GM12891 (cell line): ENCODE measurements around the gene CKB.

Source experiments
- DNase-seq: peaks from one replicate; pipeline ENCODE4 v3.0.0; 2011; ENCODE audit warnings: low spot score; ENCODE audit not compliant: insufficient read length
- FAIRE-seq: peaks from 2 replicates; lab custom pipeline; 2011; peaks lifted over from hg19 to GRCh38; lab: Jason Lieb, UNC
- PAX5 ChIP-seq: IDR thresholded peaks from 2 replicates; pipeline ENCODE4 v1.6.1; 2011; ENCODE audit warnings: low read length, moderate library complexity, mild to moderate bottlenecking; ENCODE audit not compliant: insufficient read depth, severe bottlenecking
- POLR2A ChIP-seq: IDR thresholded peaks from 2 replicates; pipeline ENCODE4 v1.6.1; 2011; ENCODE audit warnings: low read depth, low read length, control low read depth
- POLR2AphosphoS5 ChIP-seq: IDR thresholded peaks from 2 replicates; pipeline ENCODE4 v1.6.1; 2011; ENCODE audit warnings: low read depth, low read length, control low read depth
- POU2F2 ChIP-seq: IDR thresholded peaks from 2 replicates; pipeline ENCODE4 v1.6.1; 2011; ENCODE audit warnings: low read depth, mild to moderate bottlenecking, control low read depth, low read length, moderate library complexity
- SPI1 ChIP-seq: IDR thresholded peaks from 2 replicates; pipeline ENCODE4 v1.6.1; 2011; ENCODE audit warnings: low read depth, low read length, control low read depth
- TAF1 ChIP-seq: IDR thresholded peaks from 2 replicates; pipeline ENCODE4 v1.6.1; 2011; ENCODE audit warnings: low read depth, low read length, control low read depth

Gene CKB

DNA sequence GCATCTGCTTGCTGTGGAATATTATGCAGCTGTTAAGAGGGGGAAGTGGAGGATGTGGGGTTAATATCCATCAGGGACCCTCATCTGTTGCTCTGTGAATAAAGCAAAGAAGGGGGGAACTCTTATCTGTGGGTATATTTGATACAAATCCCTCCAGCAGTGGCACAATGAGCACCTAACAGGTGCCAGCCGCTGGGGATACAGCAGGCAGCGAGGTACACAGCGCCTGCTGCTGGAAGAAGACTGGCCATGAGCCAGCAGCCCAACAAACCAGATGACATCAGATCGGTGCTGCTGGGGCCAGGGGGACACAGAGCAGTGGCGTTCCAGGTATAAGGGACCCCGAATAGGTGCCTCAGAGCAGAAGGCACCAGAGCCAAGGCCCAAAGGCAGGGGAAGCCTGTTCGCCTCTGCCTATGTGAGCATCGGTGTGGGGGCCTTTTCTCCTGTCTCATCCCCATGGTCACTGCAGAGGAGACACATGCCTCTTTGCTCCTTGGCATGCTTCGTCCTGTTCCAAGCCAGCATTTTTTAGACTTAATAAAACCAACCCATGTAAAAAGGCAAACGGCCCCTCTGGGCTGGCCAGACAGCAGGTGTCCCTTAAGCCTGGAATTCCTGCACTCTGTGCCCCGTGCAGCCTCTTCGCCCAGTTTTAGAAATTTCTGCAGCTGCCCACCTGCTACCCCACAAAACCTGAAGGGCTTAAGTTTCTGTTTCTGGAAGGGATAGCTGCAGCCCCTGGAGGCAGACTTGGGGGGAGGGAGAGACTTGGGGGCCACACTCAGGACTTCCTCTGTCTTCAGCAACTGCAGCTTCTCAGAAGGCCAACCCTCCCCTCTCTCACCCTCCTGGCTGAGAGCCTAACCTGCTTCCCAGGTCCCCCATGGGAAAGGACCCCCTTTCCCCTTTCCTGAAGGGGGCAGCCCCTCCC lies 1.6 kb upstream of the CKB start:
- TF ChIP-seq SPI1 (no peak), POLR2AphosphoS5 (no peak), POU2F2 (no peak), TAF1 (no peak), POLR2A (no peak), PAX5 (no peak)
- DNase-seq, result no peak
- FAIRE-seq, result no peak

DNA sequence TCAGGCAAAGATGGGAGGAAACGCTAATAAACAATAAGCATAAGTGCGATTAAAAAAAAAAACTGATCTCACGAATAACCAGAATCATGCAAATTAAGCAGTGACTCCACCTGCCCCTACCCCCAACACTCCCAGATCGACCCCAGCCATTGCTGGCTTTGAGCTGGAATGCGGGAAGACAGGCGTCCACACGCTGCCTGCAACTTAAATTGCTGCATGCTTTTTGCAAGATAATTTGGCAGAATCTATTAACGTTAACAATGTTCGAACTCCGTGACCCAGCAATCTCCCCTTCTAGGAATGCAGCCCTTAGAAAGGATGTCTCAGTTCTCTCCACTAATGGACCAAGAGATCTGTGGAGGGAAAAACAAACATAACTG lies 935 bp upstream of the CKB start:
- no peak for TF ChIP-seq TAF1
- TF ChIP-seq POLR2A, result no peak
- no peak for TF ChIP-seq PAX5
- no peak for TF ChIP-seq POU2F2
- TF ChIP-seq SPI1, result no peak
- no peak for TF ChIP-seq POLR2AphosphoS5
- DNase-seq (no peak), FAIRE-seq (no peak)

DNA sequence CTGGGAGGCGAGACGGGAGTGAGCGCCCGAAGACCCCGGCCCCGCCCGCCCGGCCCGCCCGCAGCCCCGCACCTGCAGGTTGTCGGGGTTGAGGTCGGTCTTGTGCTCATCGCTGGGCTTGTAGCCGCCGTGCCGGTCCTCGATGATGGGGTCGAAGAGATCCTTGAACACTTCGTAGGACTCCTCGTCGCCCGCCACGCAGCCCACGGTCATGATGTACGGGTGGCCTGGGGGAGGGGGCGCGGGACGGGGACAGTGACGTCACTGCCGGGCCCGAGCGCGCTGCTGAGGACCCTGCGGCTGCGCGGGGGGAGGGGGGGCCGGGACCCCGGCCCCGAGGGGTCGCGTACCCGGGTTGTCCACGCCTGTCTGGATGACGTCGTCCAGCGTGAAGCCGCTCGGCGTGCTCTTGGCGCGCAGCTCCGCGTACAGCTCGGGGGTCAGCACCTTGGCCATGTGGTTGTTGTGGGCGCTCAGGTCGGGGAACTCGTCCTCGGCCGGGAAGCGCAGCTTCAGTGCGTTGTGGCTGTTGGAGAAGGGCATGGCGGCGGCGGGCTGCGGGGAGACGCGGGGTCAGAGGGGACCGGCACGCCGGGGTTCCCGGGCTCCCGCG lies 573 bp downstream of the CKB start:
- DNase-seq, result no peak
- FAIRE-seq, result no peak
- TF ChIP-seq PAX5 (no peak), POLR2AphosphoS5 (no peak), POLR2A (no peak), TAF1 (no peak)

DNA sequence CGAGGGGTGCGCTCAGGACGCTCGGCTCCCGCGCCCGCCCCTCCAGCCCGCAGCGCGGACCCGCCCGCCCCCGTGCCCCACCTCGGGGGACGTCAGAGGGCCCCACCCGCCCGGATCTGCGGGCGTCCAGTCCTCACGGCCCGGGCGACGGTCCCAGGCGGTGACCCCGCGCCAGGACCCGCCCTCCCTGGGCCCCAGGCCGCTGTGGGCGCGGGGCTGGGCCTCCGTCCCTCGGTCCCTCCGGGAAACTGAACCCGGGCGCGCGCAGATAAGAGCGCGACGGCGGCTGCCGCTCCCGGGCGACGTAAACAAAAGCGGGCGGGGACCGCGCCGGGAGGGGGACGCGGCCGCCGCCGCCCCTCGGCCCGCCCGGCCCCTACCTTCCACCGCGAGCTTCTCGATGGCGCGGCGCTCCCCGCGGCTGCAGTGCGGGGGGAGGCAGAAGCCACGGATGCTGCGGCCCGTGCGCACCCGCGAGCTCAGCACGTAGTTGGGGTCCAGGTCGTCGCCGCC lies 1.1 kb downstream of the CKB start:
- no peak for TF ChIP-seq TAF1
- no peak for TF ChIP-seq POU2F2
- no peak for TF ChIP-seq POLR2A
- TF ChIP-seq POLR2AphosphoS5, result no peak
- TF ChIP-seq PAX5, result no peak
- no peak for TF ChIP-seq SPI1
- FAIRE-seq, result no peak
- DNase-seq, result no peak

DNA sequence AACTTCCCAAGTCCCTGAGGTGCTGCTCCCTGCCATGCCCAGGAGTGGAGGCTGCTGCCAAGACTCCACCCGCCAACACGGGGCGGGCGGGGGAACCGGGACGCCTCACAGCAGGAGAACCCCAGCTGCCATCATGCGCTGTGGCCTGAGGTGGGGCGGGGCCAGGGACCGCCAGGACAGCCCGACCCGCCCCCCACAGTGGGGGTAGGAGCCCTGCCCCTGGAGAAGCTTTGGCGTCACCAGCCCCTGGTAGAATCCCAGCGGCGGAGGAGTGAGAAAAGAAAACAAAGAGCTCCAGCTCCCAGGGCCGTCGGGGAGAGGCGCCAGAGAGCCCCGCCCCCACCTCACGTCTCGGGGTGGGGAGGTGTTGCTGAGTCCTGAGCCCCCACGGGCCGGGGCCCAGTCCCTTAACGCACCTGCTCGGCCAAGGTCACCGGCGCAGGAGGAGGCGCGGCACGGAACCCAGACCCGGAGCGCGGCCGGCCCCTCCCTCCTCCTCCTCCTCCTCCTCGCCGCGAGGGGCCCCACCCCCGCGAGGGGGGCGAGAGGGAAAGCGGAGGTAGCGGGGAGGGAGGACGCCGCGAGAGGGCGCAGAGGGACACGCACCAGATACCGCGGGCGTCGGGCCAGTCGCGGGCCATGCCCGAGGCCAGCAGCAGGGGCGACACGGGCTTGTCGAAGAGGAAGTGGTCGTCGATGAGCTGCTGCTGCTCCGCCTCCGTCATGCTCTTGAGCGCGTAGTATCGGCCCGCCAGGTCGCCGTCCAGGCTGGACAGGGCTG lies 1.8 kb downstream of the CKB start:
- DNase-seq (peak; percentile 79), FAIRE-seq (peak; percentile 71)

DNA sequence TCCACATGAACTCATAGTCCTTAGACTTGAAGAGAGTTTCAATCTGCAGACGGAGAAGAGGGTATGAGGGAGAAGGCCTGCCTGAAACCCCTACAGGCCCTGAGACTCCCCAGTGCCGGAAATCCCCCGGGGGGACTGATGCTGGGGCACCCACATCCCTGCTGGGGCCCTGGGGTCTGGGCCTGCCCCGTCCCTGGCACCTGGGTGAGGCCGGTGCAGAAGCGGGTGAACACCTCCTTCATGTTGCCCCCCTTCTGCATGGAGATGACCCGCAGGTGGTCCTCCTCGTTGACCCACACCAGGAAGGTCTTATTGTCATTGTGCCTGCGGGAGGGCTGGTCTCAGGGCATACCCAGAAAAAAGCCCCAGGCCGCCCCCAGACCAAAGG lies 2.4 kb downstream of the CKB start:
- FAIRE-seq, result no peak
- no peak for DNase-seq
- no peak for TF ChIP-seq POU2F2
- no peak for TF ChIP-seq POLR2AphosphoS5
- no peak for TF ChIP-seq TAF1
- no peak for TF ChIP-seq POLR2A
- no peak for TF ChIP-seq SPI1
- TF ChIP-seq PAX5, result no peak

More for the DNA sequence above, 1.8 kb downstream of the CKB start:
- no peak for TF ChIP-seq TAF1
- TF ChIP-seq POU2F2, result no peak
- peak; percentile 70 for TF ChIP-seq SPI1
- no peak for TF ChIP-seq POLR2A
- TF ChIP-seq PAX5, result no peak
- TF ChIP-seq POLR2AphosphoS5, result no peak

DNA sequence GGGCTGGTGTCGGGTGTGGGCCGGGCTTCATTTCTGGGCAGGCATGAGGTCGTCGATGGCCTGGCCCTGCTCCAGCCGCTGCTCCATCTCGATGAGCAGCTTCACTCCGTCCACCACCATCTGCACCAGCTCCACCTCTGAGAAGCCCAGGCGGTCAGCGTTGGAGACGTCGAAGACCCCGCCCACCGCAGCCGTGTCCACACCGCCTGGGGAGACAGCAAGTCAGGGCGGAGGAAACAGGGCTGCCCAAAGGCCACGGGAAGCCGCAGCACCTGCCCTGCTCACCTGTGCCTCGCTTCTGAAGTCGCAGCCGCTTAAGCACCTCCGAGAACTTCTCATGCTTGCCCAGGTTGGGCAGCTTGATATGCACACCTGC lies 2.8 kb downstream of the CKB start:
- TF ChIP-seq TAF1 (no peak), POU2F2 (no peak), PAX5 (no peak), SPI1 (no peak), POLR2A (no peak), POLR2AphosphoS5 (no peak)
- FAIRE-seq, result no peak

DNA sequence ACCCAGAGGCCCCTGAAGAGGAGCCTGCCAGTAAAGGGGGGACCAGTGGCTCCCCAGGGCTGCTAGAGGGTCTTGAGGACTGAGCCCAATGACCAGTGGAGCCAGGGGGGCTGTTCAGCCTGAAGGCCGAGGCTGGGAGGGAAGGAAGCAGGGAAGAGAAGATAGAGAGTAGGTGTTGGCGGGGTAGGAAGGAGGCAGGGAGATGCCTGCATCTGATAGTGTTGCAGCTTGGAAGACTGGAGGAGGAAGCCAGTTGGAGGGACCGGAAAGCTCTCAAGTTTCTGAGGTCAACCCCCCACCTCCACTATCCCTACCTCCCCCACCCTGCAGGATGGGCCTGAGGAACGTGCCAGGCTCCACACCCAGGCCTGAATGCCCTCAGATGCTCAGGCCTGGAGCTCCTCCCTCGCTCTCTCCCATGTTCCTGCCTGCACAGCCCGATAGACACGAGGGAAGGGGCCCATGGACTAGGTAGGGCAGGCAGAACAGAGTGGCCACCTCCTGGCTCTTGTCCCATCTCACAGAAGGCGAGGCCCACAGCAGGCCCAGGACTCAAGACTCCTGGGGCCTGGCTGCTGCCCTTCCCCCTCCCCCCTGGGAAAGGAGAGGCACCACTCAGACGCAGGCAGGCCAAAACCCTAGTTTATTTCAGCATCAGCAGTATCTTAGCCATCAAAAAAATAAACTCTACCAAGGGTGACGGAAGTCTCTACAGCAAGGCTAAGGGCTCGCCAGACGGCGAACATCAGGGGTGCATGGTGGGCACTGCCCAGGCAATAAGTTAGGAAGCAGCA lies 3.4 kb downstream of the CKB start:
- peak; percentile 55 for FAIRE-seq
- no peak for TF ChIP-seq PAX5
- no peak for TF ChIP-seq POU2F2
- TF ChIP-seq POLR2AphosphoS5, result no peak
- no peak for TF ChIP-seq TAF1
- TF ChIP-seq POLR2A, result no peak
- TF ChIP-seq SPI1, result no peak
- no peak for DNase-seq

More for the DNA sequence above, 2.8 kb downstream of the CKB start:
- DNase-seq, result no peak
